ENCODE results near the gene NR0B2. TPM values are rescaled to one million over a fixed set of nuclear protein-coding genes. Genes with fewer than 3 reads are reported as not detected.
A peak's percentile ranks its signal among the peaks of the same experiment; 100 is the strongest.

NR0B2 gene
- total and polyA plus RNA-seq, 2 of the 13 experiments (the other 11 are each of a cell fraction or from before 2014, with no cell fraction given), result 72.5 to 133 TPM

GRCh38 chr1:26915204-26915842, 1.5 kb upstream of the NR0B2 start (continued):
- no peak for TF ChIP-seq ZNF770 (CRISPR knock-in tag; IDR thresholded peaks at IDR 0.05)
- TF ChIP-seq ZSCAN21 (CRISPR knock-in tag; IDR thresholded peaks at IDR 0.05; ENCODE audit: borderline replicate concordance), result no peak
- TF ChIP-seq ZFP36L2 (CRISPR knock-in tag; IDR thresholded peaks at IDR 0.05), result no peak
- TF ChIP-seq PRDM4 (CRISPR knock-in tag; IDR thresholded peaks at IDR 0.05; ENCODE audit: borderline replicate concordance), result no peak
- TF ChIP-seq ZNF629 (CRISPR knock-in tag; conservative IDR thresholded peaks at IDR 0.05), result peak; percentile 45; the same call in 1 of the 2 replicates
- peak; percentile 66 for TF ChIP-seq RCOR2 (CRISPR knock-in tag; IDR thresholded peaks at IDR 0.05)
- peak; percentile 78 for TF ChIP-seq HNF4G (IDR thresholded peaks at IDR 0.05; ENCODE audit: borderline replicate concordance, low read depth, low read length)
- TF ChIP-seq HNF4G (CRISPR knock-in tag; IDR thresholded peaks at IDR 0.05; ENCODE audit: borderline replicate concordance, low read depth), result no peak; the same call in 1 of the 2 replicates
- peak; percentile 91 for TF ChIP-seq GATAD2A (CRISPR knock-in tag; IDR thresholded peaks at IDR 0.05)
- TF ChIP-seq SPEN (CRISPR knock-in tag; IDR thresholded peaks at IDR 0.05; ENCODE audit: low read depth), result peak; percentile 34; the same call in 1 of the 2 replicates
- TF ChIP-seq ZNF691 (CRISPR knock-in tag; IDR thresholded peaks at IDR 0.05; ENCODE audit: borderline replicate concordance, low read depth), result no peak; the same call in 1 of the 2 replicates
- TF ChIP-seq ZBTB33 (CRISPR knock-in tag; IDR thresholded peaks at IDR 0.05), result no peak
- no peak for TF ChIP-seq ZNF710 (CRISPR knock-in tag; IDR thresholded peaks at IDR 0.05; ENCODE audit: borderline replicate concordance)

Measured in HepG2 (cell line).